Subcutaneous abdominal adipose tissue (tissue), 5 donors: ENCODE results near the gene CYRIA.

Source experiments
- H3K27ac ChIP-seq: one replicate; pipeline ENCODE4 v1.7.0; 2013; ENCODE audit warnings: low read depth, mild to moderate bottlenecking, inconsistent platforms, low read length, moderate library complexity
- H3K27me3 ChIP-seq, 5 donors: one replicate each; pipeline ENCODE4 v1.7.0; 2013; ENCODE audit warnings: low read length in 5 of 5, inconsistent platforms in 1 of 5; ENCODE audit not compliant: control insufficient read depth in 5 of 5, insufficient read depth in 4 of 5
- H3K36me3 ChIP-seq, 5 donors: one replicate each; pipeline ENCODE4 v1.7.0; 2013; ENCODE audit warnings: low read length in 5 of 5; ENCODE audit not compliant: control insufficient read depth in 5 of 5, insufficient read depth in 5 of 5
- H3K4me1 ChIP-seq, 5 donors: one replicate each; pipeline ENCODE4 v1.7.0; 2013; ENCODE audit warnings: low read length in 5 of 5, mild to moderate bottlenecking in 3 of 5, moderate library complexity in 1 of 5; ENCODE audit not compliant: control insufficient read depth in 5 of 5, insufficient read depth in 5 of 5
- H3K4me3 ChIP-seq, 5 donors: one replicate each; pipeline ENCODE4 v1.7.0; 2013; ENCODE audit warnings: low read length in 5 of 5, low read depth in 1 of 5
- H3K9ac ChIP-seq, 5 donors: one replicate each; pipeline ENCODE4 v1.7.0; 2013; ENCODE audit warnings: low read length in 5 of 5, mild to moderate bottlenecking in 4 of 5, moderate library complexity in 3 of 5
- H3K9me3 ChIP-seq, 5 donors: one replicate each; pipeline ENCODE4 v1.7.0; 2013; ENCODE audit warnings: low read length in 5 of 5; ENCODE audit not compliant: control insufficient read depth in 5 of 5
- donor health status: healthy.
- donor health status: healthy.
- donor health status: healthy.
- donor health status: healthy.
- donor health status: healthy.

The CYRIA gene

DNA sequence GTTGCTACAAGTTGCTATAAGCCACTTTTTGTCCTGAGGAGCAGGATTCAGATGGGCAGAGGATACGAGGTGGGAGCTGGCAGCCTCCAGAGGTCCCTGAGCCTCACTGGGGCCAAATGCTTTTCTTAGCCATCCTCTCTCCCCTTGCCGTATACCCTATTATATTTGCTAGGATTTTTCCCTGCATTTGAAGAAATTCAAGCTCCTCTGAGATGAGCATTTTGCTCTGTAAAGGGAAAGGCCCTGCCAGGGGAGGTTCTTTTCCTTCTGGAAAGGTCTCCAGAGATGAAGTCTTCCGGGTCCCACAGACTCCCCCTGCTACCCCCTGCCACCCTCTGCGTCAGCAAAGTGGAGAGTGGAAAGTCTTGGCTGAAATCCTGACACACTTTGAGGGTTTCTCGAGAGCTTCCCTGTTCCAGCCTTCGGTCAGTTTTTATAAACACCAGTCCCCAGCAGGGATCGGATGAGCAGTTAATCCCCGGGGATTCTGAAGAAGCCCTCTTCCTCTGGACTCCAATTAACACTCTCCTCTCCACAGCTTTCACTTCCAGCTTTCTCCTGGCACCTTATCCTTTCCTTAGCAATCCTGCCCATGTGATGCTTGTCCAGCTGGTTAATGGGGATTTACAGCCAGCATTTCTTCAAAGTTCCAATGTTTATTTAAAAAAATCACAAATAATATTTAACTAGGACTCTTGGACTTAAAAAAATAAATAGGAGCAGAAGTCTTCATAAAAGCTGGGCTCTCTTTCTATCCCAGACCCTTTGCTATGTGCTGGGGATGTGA, 13.1 kb downstream of the CYRIA start:
- Histone ChIP-seq H3K27ac (peak overlapping the region; percentile 77), H3K4me3 (no peak overlapping the region), H3K9ac (peak overlapping the region in 2 of 5 donors; percentile 7 to 52), H3K36me3 (peaks cover 0 to 6% (median 0%) of the 10 kb centered on the region in 5 donors), H3K4me1 (peaks cover 13 to 82% (median 78%) of the 10 kb centered on the region in 5 donors), H3K27me3 (no peaks in the 10 kb centered on the region), H3K9me3 (no peaks in the 10 kb centered on the region)

GRCh38 chr2:16650287-16651249, 15.1 kb downstream of the CYRIA start:
- Histone ChIP-seq H3K4me1 (peaks cover 5 to 64% (median 60%) of the 10 kb centered on the region in 5 donors), H3K36me3 (peaks cover 0 to 16% (median 0%) of the 10 kb centered on the region in 5 donors), H3K4me3 (peak overlapping the region; percentile 43 to 63 (median 48)), H3K9me3 (no peaks in the 10 kb centered on the region), H3K27ac (peak overlapping the region; percentile 77), H3K9ac (peak overlapping the region; percentile 45 to 64 (median 61)), H3K27me3 (no peaks in the 10 kb centered on the region)

- no peaks in the 10 kb centered on the region for H3K9me3 ChIP-seq
- H3K9ac ChIP-seq: no peak overlapping the region
- peaks cover 0 to 16% (median 0%) of the 10 kb centered on the region in 5 donors for H3K36me3 ChIP-seq
- peaks cover 5 to 54% (median 51%) of the 10 kb centered on the region in 5 donors for H3K4me1 ChIP-seq
- H3K27ac ChIP-seq: peak overlapping the region; percentile 77
- peak overlapping the region in 1 of 5 donors; percentile 22 for H3K4me3 ChIP-seq
- H3K27me3 ChIP-seq: no peaks in the 10 kb centered on the region
Measured at GRCh38 chr2:16649353-16650286, 16.0 kb downstream of the CYRIA start.

GRCh38 chr2:16647992-16648617, 17.5 kb downstream of the CYRIA start:
- H3K36me3 ChIP-seq: peaks cover 0 to 22% (median 0%) of the 10 kb centered on the region in 5 donors
- no peaks in the 10 kb centered on the region for H3K9me3 ChIP-seq
- H3K27ac ChIP-seq: no peak overlapping the region
- no peak overlapping the region for H3K9ac ChIP-seq
- H3K4me3 ChIP-seq: no peak overlapping the region
- H3K4me1 ChIP-seq: peaks cover 5 to 41% (median 39%) of the 10 kb centered on the region in 5 donors
- H3K27me3 ChIP-seq: no peaks in the 10 kb centered on the region

GRCh38 chr2:16645775-16646559, 19.7 kb downstream of the CYRIA start:
- Histone ChIP-seq H3K27me3 (no peaks in the 10 kb centered on the region), H3K4me1 (peaks cover 5 to 38% (median 30%) of the 10 kb centered on the region in 5 donors), H3K27ac (no peak overlapping the region), H3K9me3 (no peaks in the 10 kb centered on the region), H3K36me3 (peaks cover 0 to 22% (median 0%) of the 10 kb centered on the region in 5 donors), H3K4me3 (no peak overlapping the region), H3K9ac (no peak overlapping the region)

- Histone ChIP-seq H3K27ac (no peak overlapping the region), H3K27me3 (no peaks in the 10 kb centered on the region), H3K9ac (no peak overlapping the region), H3K9me3 (no peaks in the 10 kb centered on the region), H3K36me3 (peaks cover 0 to 28% (median 0%) of the 10 kb centered on the region in 5 donors), H3K4me3 (no peak overlapping the region), H3K4me1 (peaks cover 6 to 38% (median 30%) of the 10 kb centered on the region in 5 donors)
Measured at GRCh38 chr2:16645088-16645487, 20.5 kb downstream of the CYRIA start.

DNA sequence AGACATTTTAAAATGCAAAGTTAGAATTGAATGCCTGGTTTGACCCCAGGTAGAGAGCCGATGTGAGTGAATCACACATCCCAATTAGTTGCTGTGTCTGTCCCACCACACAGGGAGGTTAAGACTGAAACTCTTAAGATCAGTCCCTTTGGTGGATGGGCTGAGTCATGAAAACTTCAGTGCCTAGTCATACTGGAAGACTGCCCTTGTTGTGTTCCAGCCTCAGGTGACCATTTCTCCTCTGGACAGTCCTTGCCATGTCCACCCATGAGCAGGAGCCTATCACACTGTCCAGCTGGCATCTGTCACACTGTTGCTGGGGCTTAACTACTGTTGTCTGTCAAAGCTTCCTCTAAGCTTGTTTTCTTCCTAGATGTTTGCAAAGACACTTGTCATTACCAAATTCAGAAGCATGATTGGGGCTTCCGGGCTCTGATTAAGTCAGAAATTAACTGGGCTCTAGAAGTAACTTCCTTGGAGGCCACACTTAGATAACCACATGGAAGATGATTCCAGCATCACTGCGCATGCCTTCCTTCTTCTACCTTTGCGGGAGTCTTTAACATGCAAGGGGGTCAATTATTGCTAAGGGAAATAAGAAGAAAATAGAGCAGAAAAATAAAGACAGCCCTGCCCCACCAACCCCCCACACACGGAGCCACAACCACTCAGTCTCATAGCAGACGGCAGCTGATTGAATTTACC, 21.3 kb downstream of the CYRIA start:
- H3K36me3 ChIP-seq: peaks cover 0 to 26% (median 0%) of the 10 kb centered on the region in 5 donors
- no peak overlapping the region for H3K4me3 ChIP-seq
- H3K9me3 ChIP-seq: no peaks in the 10 kb centered on the region
- H3K27me3 ChIP-seq: no peaks in the 10 kb centered on the region
- H3K27ac ChIP-seq: no peak overlapping the region
- peaks cover 6 to 34% (median 26%) of the 10 kb centered on the region in 5 donors for H3K4me1 ChIP-seq
- H3K9ac ChIP-seq: no peak overlapping the region

GRCh38 chr2:16643099-16643498, 22.5 kb downstream of the CYRIA start:
- Histone ChIP-seq H3K4me1 (peaks cover 6 to 34% (median 29%) of the 10 kb centered on the region in 5 donors), H3K4me3 (no peak overlapping the region), H3K27ac (no peak overlapping the region), H3K36me3 (peaks cover 0 to 27% (median 2%) of the 10 kb centered on the region in 5 donors), H3K27me3 (no peaks in the 10 kb centered on the region), H3K9me3 (no peaks in the 10 kb centered on the region), H3K9ac (no peak overlapping the region)
